SU-DHL-6 (cell line): ENCODE data around the gene CCNY.
"Not testable (repeated sequence)": the region's sequence is repeated elsewhere in the genome, so short reads cannot be mapped to it uniquely, and the experiment has no call there.

Experiments used
- H2AFZ ChIP-seq: fragments of 200-600 bp; sonication (generic); 2 replicates; pipeline ENCODE4 v1.6.1; 2014; ENCODE audit warnings: low read depth, mild to moderate bottlenecking, moderate library complexity, mixed read lengths, antibody characterized with exemption, low read length; ENCODE audit not compliant: severe bottlenecking
- H3F3A ChIP-seq: fragments of 200-600 bp; shearing (Covaris generic); 2 replicates; pipeline ENCODE4 v1.6.0; 2016; ENCODE audit warnings: antibody characterized with exemption, mild to moderate bottlenecking; ENCODE audit not compliant: insufficient read depth
- H3K27ac ChIP-seq: fragments of 200-600 bp; sonication (generic); 2 replicates; pipeline ENCODE4 v1.5.1; 2016; ENCODE audit warnings: low read depth, mild to moderate bottlenecking, low read length, moderate library complexity, mixed read lengths
- H3K27me3 ChIP-seq: fragments of 200-600 bp; sonication (generic), shearing (Covaris generic); 2 replicates; pipeline ENCODE4 v1.6.0; 2014; ENCODE audit warnings: mild to moderate bottlenecking, low read length
- H3K36me3 ChIP-seq: fragments of 200-600 bp; sonication (generic); 2 replicates; pipeline ENCODE4 v1.6.1; 2014; ENCODE audit warnings: mild to moderate bottlenecking, low read length, mixed read lengths
- H3K4me2 ChIP-seq: fragments of 300-600, 200-600 bp; shearing (Covaris generic), sonication (generic); 2 replicates; pipeline ENCODE4 v1.6.0; 2014; ENCODE audit warnings: low read length, low read depth, mild to moderate bottlenecking; ENCODE audit not compliant: poor library complexity, severe bottlenecking
- H3K4me3 ChIP-seq: fragments of 200-600 bp; sonication (generic); 2 replicates; pipeline ENCODE4 v1.5.1; 2014; ENCODE audit warnings: antibody characterized with exemption, low read length, mild to moderate bottlenecking, mixed read lengths; ENCODE audit not compliant: insufficient read depth, poor library complexity, severe bottlenecking
- H3K79me2 ChIP-seq: fragments of 200-600 bp; sonication (generic); 2 replicates; pipeline ENCODE4 v1.6.1; 2014; ENCODE audit warnings: mild to moderate bottlenecking, low read length, moderate library complexity; ENCODE audit not compliant: insufficient read depth
- H3K9ac ChIP-seq: fragments of 200-600 bp; sonication (generic); 2 replicates; pipeline ENCODE4 v1.7.0; 2014; ENCODE audit warnings: mild to moderate bottlenecking, low read length
- H3K9me2 ChIP-seq: fragments of 200-600 bp; sonication (generic); replicated peaks from 2 replicates; pipeline ENCODE4 v1.6.1; 2014; ENCODE audit warnings: low read length; ENCODE audit not compliant: insufficient read depth
- H3K9me3 ChIP-seq: fragments of 200-600 bp; sonication (generic); 2 replicates; pipeline ENCODE4 v1.6.1; 2014; ENCODE audit warnings: low read length, mixed read lengths; ENCODE audit not compliant: insufficient read depth
- H4K20me1 ChIP-seq: fragments of 200-600 bp; sonication (generic); 2 replicates; pipeline ENCODE4 v1.6.1; 2014; ENCODE audit warnings: low read depth, mild to moderate bottlenecking, antibody characterized with exemption, low read length, moderate library complexity, mixed read lengths
- EZH2phosphoT487 ChIP-seq: fragments of 200-600 bp; sonication (generic), shearing (Covaris generic); conservative IDR thresholded peaks from 2 replicates; pipeline ENCODE4 v1.6.1; 2018; ENCODE audit warnings: mild to moderate bottlenecking, antibody characterized with exemption, low read length, moderate library complexity, mixed read lengths
- TF ChIP-seq, protein P1 (sequence below): fragments of 200-600 bp; sonication (generic); IDR thresholded peaks from one replicate; pipeline ENCODE4 v1.5.1; 2017; ENCODE audit warnings: antibody characterized with exemption, mild to moderate bottlenecking, low read length, moderate library complexity; ENCODE audit not compliant: insufficient read depth, poor library complexity, severe bottlenecking

CCNY gene

DNA sequence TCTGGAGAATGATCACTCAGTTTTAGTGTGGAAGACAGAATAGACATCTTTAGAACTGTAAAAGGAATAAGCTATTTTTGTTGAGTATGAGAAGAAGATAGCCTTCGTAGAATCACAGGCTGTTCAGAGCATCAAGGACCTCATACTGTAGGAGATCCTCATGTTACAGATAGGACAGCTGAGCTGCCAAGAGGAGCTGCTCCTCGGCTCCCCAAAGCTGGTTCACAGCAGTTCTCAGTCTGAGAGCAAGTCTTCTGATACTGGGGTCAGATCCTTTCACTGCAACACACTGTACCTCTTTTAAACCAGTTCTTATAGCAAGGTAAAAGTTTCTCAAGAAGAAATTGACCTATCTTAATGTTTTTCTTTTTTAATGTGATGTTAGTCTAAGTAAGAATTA is 17.1 kb downstream of the CCNY start:
- H3K4me2 ChIP-seq = no peak overlapping the region
- no peaks in the 10 kb centered on the region for H3K9me2 ChIP-seq
- TF ChIP-seq, protein P1, sequence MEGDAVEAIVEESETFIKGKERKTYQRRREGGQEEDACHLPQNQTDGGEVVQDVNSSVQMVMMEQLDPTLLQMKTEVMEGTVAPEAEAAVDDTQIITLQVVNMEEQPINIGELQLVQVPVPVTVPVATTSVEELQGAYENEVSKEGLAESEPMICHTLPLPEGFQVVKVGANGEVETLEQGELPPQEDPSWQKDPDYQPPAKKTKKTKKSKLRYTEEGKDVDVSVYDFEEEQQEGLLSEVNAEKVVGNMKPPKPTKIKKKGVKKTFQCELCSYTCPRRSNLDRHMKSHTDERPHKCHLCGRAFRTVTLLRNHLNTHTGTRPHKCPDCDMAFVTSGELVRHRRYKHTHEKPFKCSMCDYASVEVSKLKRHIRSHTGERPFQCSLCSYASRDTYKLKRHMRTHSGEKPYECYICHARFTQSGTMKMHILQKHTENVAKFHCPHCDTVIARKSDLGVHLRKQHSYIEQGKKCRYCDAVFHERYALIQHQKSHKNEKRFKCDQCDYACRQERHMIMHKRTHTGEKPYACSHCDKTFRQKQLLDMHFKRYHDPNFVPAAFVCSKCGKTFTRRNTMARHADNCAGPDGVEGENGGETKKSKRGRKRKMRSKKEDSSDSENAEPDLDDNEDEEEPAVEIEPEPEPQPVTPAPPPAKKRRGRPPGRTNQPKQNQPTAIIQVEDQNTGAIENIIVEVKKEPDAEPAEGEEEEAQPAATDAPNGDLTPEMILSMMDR = no peak
- TF ChIP-seq EZH2phosphoT487 = no peak
- no peaks in the 10 kb centered on the region for H3K36me3 ChIP-seq
- H2AFZ ChIP-seq = no peak overlapping the region
- H3K9me3 ChIP-seq = no peaks in the 10 kb centered on the region
- H3K79me2 ChIP-seq = peaks cover 10% of the 10 kb centered on the region; the same call in 1 of the 2 replicates
- no peak overlapping the region for H3K4me3 ChIP-seq
- no peaks in the 10 kb centered on the region for H3K27me3 ChIP-seq
- no peak overlapping the region for H3K9ac ChIP-seq
- no peaks in the 10 kb centered on the region for H3F3A ChIP-seq
- H3K27ac ChIP-seq = no peak overlapping the region
- H4K20me1 ChIP-seq = peaks cover 8% of the 10 kb centered on the region; the same call in 1 of the 2 replicates

DNA sequence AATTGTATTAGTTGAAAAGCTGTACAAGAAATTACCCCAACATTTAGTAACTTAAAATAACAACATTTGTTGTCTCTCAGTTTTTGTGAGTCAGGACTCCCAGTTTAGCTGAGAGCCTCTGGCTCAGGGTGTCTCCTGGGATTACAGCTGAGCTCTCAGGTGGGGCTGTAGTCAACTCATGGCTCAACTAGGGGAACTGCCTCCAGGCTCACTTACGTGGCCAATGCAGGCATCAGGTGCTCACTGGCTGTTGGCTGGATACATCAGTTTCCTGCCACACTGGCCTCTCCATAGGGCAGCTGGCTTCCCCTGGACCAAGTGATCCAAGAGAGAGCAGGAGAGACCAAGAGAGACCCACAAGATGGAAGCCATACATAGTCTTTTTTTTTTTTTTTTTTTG is 17.5 kb downstream of the CCNY start:
- peaks cover 8% of the 10 kb centered on the region; the same call in 1 of the 2 replicates for H4K20me1 ChIP-seq
- H3K4me2 ChIP-seq = no peak overlapping the region

DNA sequence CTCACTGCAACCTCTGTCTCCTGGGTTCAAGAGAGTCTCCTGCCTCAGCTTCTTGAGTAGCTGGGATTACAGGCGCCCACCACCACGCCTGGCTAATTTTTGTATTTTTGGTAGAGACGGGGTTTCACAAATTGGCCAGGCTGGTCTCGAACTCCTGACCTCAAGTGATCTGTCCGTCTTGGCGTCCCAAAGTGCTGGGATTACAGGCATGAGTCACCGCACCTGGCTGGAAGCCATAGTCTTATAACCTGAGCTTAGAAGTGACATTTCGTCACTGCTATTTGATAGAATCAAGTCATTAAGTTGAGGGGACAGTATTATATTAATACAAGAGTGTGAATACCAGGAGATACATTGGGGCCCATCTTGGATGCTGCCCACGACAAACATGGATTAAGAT is 17.9 kb downstream of the CCNY start:
- H3K27me3 ChIP-seq, H3K4me2 ChIP-seq, H3F3A ChIP-seq, H3K36me3 ChIP-seq, H3K9me3 ChIP-seq, H3K9ac ChIP-seq, H3K27ac ChIP-seq, H4K20me1 ChIP-seq, H3K4me3 ChIP-seq, H3K9me2 ChIP-seq, H2AFZ ChIP-seq: not testable (repeated sequence)
- H3K79me2 ChIP-seq = peaks cover 10% of the 10 kb centered on the region; the same call in 1 of the 2 replicates

More for the DNA sequence above, 17.5 kb downstream of the CCNY start:
- H3F3A ChIP-seq = no peaks in the 10 kb centered on the region
- no peak overlapping the region for H3K9ac ChIP-seq
- H3K9me2 ChIP-seq = no peaks in the 10 kb centered on the region
- H3K27me3 ChIP-seq = no peaks in the 10 kb centered on the region
- no peak for TF ChIP-seq EZH2phosphoT487
- TF ChIP-seq, protein P1 = no peak
- H3K36me3 ChIP-seq = no peaks in the 10 kb centered on the region
- H3K79me2 ChIP-seq = peaks cover 10% of the 10 kb centered on the region; the same call in 1 of the 2 replicates
- H3K4me3 ChIP-seq = no peak overlapping the region
- no peaks in the 10 kb centered on the region for H3K9me3 ChIP-seq
- no peak overlapping the region for H2AFZ ChIP-seq
- no peak overlapping the region for H3K27ac ChIP-seq

DNA sequence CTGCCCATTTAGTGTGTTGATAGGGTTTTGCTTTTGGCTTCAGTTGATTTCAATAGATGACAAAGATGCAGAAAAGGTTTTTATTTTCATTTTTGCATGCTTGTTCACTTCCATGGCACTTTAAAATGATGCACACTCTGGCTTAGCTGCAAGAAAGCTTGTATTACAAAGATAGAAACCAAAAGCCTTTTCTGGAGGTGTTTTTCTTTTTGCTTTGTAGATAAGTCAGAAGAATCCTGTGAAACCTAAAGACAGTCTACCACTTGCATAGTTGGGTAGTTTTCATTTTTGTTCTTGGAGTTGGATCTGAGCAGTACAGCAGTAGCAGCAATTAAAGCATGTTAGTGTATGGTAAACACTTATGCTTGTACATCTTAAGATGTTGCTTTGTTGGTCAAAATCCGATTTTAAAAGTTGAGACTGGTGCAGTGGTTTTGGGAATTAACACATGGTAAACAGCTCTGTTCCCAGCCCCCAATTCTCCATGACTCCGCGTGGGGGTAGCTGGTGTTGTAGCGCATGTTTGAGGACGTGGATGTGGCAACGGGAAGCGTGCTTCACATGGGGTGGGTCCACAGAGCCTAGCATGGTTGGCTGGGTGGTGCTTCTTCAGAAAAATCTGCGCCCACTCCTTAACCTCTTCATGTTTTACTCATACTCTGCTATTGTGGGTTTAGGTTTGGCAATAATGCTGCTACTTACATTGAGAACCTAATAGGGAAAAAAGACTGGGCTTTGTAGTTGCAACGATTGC is 19.8 kb downstream of the CCNY start:
- Histone ChIP-seq H3K9me2 (no peaks in the 10 kb centered on the region), H4K20me1 (peaks cover 4% of the 10 kb centered on the region; the same call in 1 of the 2 replicates), H3K4me2 (no peak overlapping the region), H3K4me3 (no peak overlapping the region), H3K27me3 (no peaks in the 10 kb centered on the region), H3K36me3 (no peaks in the 10 kb centered on the region), H3F3A (no peaks in the 10 kb centered on the region), H3K79me2 (peaks cover 7% of the 10 kb centered on the region; the same call in 1 of the 2 replicates), H3K9ac (no peak overlapping the region), H3K27ac (no peak overlapping the region), H3K9me3 (no peaks in the 10 kb centered on the region), H2AFZ (no peak overlapping the region)
- TF ChIP-seq, protein P1 = no peak
- no peak for TF ChIP-seq EZH2phosphoT487
